PC-9 (cell line): ENCODE measurements around the gene TBL1Y.

ENCODE experiments used
- CTCF ChIP-seq: fragments of 200-600 bp; sonication (generic); conservative IDR thresholded peaks from 2 replicates; pipeline ENCODE4 v1.6.1; 2017; ENCODE audit warnings: mixed run types, antibody characterized with exemption, mild to moderate bottlenecking, moderate library complexity
- EZH2 ChIP-seq: fragments of 200-600 bp; sonication (generic); IDR thresholded peaks from 2 replicates; pipeline ENCODE4 v1.8.0; 2017; ENCODE audit warnings: antibody characterized with exemption, low read depth

GRCh38 chrY:6907591-6907990 lies 2.9 kb upstream of the TBL1Y start:
- TF ChIP-seq CTCF = no peak
- TF ChIP-seq EZH2 = no peak
